Activated T-helper 9 cell treated with anti-CD3 and anti-CD28 coated beads, Interleukin-2, amount 50 U/mL, for 16 hours (primary cell): ENCODE results near the gene STUB1.
A peak's percentile ranks its signal among the peaks of the same experiment; 100 is the strongest.

Source experiments
- DNase-seq: peaks from one replicate; pipeline ENCODE4 v3.0.0-alpha.2; 2020; ENCODE audit warnings: low read depth

Gene STUB1

DNA sequence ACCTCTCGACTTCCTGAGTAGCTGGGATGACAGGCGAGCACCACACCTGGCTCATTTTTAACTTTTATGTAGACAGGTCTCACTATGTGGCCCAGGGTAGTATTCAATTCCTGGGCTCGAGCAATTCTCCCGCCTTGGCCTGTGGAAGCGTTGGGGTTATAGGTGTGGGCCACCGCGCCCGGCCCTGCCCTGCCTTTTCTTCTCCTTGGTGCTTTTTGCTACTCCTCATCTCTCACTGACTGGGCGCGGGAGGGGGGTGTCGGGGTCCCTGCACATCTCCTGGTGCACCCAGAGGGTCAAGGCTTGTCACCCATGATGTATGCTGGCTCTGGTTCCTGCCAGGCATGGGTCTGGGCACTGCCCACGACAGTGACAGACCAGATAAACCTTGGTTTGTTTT, 35.7 kb upstream of the STUB1 start:
- DNase-seq, result no peak

DNA sequence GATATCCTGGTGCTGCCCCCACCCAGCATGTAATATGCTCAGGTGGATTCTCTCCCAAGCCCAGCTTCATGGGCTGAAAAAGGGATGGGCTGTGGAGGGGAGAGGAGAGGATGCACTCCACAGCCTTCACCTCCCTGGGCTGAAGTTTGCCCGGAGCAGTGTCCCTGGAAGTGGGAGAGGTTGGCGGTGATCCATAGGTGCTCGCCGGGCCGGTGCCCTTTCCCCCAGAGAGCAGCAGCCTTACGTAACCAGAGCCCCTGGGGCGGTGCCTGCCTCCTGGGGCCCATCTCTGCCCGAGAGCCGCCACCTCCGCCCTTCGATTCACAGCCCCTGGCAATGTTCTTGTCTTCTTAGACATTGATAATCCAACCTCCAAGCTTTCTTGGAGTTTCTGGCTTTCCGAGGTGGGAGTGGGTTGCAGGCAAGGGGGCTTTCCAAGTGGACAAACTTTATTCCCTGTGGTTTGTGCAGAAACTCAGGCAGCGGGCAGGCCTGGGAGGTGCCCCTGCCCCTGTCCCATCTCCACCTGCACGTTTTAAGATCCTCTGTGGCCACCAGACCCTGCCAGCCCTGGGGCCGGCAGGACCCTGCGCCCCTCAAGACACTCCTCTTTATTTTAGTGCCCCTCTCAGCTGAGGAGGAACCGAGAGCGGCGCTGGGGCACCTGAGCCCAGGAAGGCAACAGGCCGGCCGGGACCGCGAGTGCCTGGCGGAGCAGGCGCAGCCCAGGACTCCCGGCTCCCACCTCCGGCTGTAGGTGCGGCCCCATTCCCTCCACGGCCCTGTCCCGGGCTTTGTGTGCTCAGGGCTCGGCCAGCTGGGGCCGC, 34.1 kb upstream of the STUB1 start:
- DNase-seq, result no peak

DNA sequence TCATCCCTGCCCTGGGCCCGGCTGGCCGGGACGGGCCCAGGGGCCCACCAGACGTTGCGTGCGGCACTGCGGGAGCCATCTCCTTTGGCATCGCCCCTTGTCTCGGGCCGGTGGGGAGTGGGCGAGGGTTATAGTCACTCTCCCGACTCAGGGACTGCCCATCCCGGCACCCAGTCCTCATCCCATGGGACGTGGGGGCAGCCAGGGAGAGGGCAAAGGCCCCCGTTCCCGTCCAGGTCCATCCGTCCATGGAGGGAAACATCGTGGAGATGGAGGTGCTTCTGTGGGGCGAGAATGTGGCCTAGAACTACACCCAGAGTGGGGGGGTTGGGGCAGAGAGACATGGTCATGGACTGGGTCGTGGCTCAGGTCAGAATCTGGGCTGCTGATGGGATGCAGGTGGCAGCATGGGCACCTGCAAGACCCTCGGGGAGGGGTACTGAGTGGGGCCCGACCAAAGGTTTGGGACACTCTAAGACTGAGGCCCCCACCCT, 33.5 kb upstream of the STUB1 start:
- DNase-seq, result no peak

DNA sequence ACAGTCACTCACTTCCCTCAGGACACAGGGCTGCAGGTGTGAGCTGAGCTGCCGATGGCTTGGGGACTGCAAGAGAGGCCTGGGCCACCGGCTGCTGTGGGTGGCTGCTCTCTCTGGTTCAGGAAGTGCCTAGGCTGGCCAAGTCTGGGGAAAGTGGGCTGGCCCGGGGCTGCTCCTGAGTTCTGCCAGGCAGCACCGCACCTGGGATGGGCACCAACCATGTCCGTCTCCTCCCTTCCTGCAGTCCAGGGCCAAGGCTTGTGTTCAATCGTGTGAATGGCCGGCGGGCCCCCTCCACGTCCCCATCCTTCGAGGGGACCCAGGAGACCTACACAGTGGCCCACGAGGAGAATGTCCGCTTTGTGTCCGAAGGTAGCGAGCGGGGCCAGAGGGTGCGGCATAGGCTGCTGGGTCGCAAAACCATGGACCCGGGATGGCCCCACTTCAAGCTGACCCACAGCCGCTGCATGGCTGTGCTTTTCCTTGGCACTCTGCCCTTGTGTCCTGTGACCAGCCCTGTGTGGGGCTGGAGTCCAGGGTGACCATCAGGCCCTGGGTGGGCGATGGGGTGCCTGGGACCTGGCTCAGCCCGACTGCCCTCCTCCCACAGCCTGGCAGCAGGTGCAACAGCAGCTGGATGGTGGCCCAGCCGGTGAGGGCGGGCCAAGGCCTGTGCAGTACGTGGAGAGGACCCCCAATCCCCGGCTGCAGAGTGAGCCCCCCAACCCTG, 32.9 kb upstream of the STUB1 start:
- DNase-seq, result no peak

GRCh38 chr16:648071-648780, 32.0 kb upstream of the STUB1 start:
- DNase-seq, result no peak

DNA sequence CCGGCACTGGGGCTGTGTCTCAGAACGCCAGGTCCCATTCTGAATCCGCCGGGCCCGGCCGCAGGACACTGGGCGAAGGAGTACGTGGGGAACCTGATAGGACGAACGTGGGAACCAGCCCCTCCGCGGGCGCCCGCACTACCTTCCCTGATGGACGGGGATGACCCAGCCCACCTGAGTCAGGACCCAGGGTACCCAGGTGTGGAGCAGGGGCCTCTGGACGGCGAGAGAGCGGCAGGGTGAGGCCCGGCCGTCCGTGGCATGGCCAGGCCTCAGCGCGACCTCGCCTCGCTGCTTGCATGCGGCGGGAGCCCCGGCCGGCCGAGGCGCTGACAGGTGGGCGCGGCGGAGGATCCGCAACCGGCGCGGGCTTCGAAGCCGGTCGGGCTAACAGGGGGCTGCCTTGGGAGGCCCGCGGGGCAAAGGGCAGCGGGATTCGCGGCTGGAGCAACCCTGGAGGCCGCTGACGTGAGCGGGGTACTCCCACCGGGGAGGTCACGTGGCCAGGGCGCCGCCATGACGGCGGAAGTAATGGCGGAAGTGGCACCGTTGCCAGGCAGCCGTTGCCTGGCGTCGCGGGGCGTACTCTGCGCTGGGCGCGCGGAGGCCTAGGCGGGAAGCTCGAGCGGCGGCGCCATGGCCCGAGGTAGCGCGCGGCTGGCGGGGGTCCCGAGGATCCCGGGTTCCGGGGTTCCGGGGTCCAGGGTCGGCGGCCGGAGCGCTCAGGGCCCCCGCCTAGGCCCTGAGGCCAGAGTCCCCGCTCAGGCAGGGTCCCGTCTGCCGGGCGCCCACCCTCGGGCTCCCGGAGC, 31.2 kb upstream of the STUB1 start, which contains the start of gene WDR90:
WDR90 (plus strand) TSS at position 585 of the 809 bp plus-strand sequence; CDS start at position 637, 52 bp downstream.
- DNase-seq, result peak; percentile 91

DNA sequence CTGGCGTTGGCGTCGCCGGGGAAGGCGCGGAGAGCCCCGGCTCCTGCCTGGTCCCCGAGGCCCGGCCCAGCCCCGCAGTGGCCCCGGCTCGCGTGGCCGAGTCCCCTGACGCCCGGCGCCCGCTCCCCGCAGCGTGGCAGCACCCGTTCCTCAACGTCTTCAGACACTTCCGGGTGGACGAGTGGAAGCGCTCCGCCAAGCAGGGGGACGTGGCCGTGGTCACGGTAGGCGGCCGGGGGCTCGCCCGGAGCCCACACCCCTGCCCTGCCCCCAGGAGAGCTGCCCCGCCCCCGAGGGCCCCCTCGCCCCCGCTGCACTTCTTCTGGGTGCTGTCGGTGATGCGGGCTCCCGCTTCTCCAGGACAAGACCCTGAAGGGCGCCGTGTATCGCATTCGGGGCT, 30.6 kb upstream of the STUB1 start:
- no peak for DNase-seq

DNA sequence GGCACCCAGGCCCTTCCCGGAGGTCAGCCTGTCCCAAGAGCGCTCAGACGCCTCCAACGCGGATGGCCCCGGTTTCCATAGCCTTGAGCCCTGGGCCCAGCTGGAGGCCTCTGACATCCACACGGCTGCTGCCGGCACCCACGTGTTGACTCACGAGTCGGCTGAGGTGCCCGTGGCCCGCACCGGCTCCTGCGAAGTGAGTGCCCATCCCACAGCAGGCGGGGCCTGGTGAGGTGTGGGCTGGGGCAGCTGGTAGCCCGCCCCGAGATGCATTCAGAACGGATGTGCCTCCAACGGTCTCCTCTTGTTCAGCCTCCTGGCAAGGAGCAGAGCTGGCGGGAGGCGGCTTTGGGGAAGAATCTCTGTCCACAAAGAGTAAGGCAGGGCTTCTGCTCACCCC, 28.4 kb upstream of the STUB1 start:
- no peak for DNase-seq

- DNase-seq, result no peak
Measured at GRCh38 chr16:652454-653305, 27.5 kb upstream of the STUB1 start.

- DNase-seq, result no peak
Measured at GRCh38 chr16:654034-654433, 26.2 kb upstream of the STUB1 start.

- DNase-seq, result no peak
Measured at GRCh38 chr16:657487-657886, 22.7 kb upstream of the STUB1 start.

DNA sequence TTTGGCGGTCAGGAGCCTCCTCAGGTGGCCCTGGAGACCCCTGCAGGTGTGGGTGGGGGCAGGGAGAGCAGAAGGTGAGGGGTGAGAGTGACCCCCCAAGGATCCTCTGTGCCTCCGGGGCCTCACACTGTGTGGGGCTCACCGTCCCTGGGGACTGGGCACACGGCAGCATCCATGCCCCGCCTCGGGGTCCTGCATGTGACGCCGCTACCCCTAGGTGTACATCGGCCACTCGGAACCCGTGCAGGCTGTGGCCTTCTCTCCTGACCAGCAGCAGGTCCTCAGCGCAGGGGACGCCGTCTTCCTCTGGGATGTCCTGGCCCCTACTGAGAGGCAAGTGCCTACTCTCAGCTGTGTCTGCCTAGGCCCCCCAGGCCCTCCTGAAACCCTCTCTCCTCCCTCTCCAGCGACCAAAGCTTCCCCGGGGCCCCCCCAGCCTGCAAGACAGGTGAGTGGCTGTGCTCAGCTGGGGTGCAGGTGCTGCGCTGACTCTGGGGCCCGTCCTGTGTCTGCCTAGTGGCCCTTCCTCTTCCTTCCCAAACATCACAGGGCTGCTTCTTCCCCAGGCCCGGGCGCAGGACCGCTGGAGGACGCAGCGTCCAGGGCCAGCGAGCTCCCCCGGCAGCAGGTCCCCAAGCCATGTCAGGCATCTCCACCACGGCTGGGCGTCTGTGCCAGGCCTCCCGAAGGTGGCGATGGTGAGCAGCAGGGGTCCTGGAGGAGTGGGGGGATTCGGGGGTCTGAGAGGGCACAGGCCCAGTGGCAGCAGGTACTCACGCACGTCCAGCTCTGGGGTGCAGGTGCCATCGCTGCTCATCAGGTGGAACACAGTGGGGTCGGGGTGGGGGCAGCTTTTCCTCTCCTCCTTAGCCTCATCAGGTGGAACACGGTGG, 21.3 kb upstream of the STUB1 start:
- DNase-seq, result no peak

DNA sequence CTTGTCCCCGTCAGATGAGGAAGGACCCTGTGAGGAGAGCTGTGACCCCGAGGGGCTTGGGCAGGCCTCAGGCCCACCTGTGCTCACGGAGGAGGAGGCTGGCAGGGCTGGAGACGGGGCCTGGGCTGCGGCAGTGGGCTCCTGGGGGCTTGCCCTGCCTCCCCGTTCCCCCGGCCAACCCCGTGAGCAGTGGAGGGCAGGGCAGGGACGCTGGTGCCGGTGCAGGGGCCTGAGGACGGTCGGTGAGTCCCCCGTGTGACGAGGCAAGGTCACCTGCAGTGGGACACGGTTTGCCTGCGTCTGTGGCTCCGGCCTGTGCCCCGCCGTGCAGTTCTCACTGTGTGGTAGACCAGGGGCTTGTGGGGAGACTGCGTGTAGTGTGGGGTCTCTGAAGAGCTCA, 20.6 kb upstream of the STUB1 start:
- DNase-seq, result no peak

- no peak for DNase-seq
Measured at GRCh38 chr16:660132-660458, 20.1 kb upstream of the STUB1 start.

- peak; percentile 52 for DNase-seq
Measured at GRCh38 chr16:660459-661183, 19.6 kb upstream of the STUB1 start.

GRCh38 chr16:661184-661821, 18.9 kb upstream of the STUB1 start:
- DNase-seq, result no peak

- no peak for DNase-seq
Measured at GRCh38 chr16:662095-662494, 18.1 kb upstream of the STUB1 start.

DNA sequence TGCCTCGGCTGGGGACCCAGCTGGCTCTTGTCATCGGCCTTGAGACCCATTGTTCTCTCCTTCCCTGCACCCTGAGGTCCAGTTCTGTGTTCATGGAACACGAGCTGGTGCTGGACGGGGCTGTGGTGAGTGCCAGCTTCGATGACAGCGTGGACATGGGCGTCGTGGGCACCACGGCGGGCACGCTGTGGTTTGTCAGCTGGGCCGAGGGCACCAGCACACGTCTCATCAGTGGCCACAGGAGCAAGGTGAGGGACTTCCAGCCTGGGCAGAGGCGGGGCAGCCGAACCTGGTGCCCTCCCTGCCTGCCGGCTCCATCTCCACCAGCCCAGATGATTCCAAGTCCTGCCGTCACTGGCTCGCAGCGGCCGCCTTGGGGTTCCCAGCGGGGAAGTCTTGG, 17.6 kb upstream of the STUB1 start:
- DNase-seq, result no peak

DNA sequence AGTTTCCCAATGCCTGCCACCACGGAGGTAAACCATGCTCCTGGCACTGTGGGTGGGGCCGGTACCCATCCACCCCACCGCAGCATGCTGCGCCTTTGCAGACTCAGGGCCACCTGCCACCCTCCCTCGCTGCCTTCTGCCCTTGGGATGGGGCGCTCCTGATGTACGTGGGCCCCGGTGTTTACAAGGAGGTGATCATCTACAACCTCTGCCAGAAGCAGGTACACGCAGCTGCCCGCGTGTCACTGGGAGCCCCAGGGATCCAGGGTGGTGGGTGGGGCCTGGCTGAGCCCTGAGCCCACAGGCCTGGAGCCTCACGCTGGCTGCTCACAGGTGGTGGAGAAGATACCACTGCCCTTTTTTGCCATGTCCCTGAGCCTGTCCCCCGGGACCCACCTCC, 13.6 kb upstream of the STUB1 start:
- no peak for DNase-seq
